Frontal cortex (tissue), 4 donors: ENCODE results near the gene POC1B. TPM values are rescaled to one million over a fixed set of nuclear protein-coding genes. Genes with fewer than 3 reads are reported as not detected.

Source experiments
- DNase-seq, 2 donors: peaks; one replicate each; pipeline ENCODE4 v3.0.0; 2012; ENCODE audit warnings: low spot score in 2 of 2
- FAIRE-seq: peaks from 2 replicates; lab custom pipeline; 2012; peaks lifted over from hg19 to GRCh38; lab: Jason Lieb, UNC
- total RNA-seq: library from RNA; depleted of rRNA; stranded (reverse); fragments of >200 nt; gene quantifications from one replicate; pipeline ENCODE4 v1.2.3, GENCODE V29; 2014
- donor health status: control.
- donor health status: control.
- donor health status: control.

The POC1B gene
- total RNA-seq = 93.8 TPM

GRCh38 chr12:89525824-89526770 lies at the start of gene POC1B:
POC1B (minus strand) TSS chr12:89526047; CDS start chr12:89525895, 152 bp downstream.
- no peak for FAIRE-seq
- peak; percentile 74 to 81 for DNase-seq

GRCh38 chr12:89575374-89575773 lies 49.5 kb upstream of the POC1B start:
- FAIRE-seq (no peak), DNase-seq (no peak)

- FAIRE-seq = no peak
- no peak for DNase-seq
Observed at GRCh38 chr12:89574736-89575208, 48.9 kb upstream of the POC1B start.

GRCh38 chr12:89573051-89573810 lies 47.4 kb upstream of the POC1B start:
- no peak for FAIRE-seq

GRCh38 chr12:89571491-89572195 lies 45.8 kb upstream of the POC1B start:
- FAIRE-seq = no peak
- no peak for DNase-seq

More at GRCh38 chr12:89573051-89573810, 47.4 kb upstream of the POC1B start:
- DNase-seq = no peak

- FAIRE-seq (no peak), DNase-seq (no peak)
Observed at GRCh38 chr12:89568484-89568883, 42.6 kb upstream of the POC1B start.

GRCh38 chr12:89567691-89568239 lies 41.9 kb upstream of the POC1B start:
- FAIRE-seq = no peak
- DNase-seq = no peak

- DNase-seq (no peak), FAIRE-seq (no peak)
Observed at GRCh38 chr12:89566615-89567014, 40.8 kb upstream of the POC1B start.

- FAIRE-seq (no peak), DNase-seq (no peak)
Observed at GRCh38 chr12:89565002-89565401, 39.2 kb upstream of the POC1B start.

GRCh38 chr12:89559753-89560152 lies 33.9 kb upstream of the POC1B start:
- DNase-seq = no peak
- FAIRE-seq = no peak

GRCh38 chr12:89556976-89557375 lies 31.1 kb upstream of the POC1B start:
- no peak for DNase-seq
- FAIRE-seq = no peak

GRCh38 chr12:89552376-89552775 lies 26.5 kb upstream of the POC1B start:
- DNase-seq = no peak
- no peak for FAIRE-seq

GRCh38 chr12:89551747-89552146 lies 25.9 kb upstream of the POC1B start:
- no peak for FAIRE-seq
- DNase-seq = no peak

GRCh38 chr12:89547101-89547500 lies 21.3 kb upstream of the POC1B start:
- FAIRE-seq (no peak), DNase-seq (no peak)

- FAIRE-seq (no peak), DNase-seq (no peak)
Observed at GRCh38 chr12:89546151-89546550, 20.3 kb upstream of the POC1B start.

GRCh38 chr12:89544681-89545184 lies 18.9 kb upstream of the POC1B start:
- DNase-seq (no peak), FAIRE-seq (no peak)

GRCh38 chr12:89544022-89544421 lies 18.2 kb upstream of the POC1B start:
- FAIRE-seq (no peak), DNase-seq (no peak)

GRCh38 chr12:89542912-89543592 lies 17.2 kb upstream of the POC1B start:
- DNase-seq (peak in 1 of 2 donors; percentile 48), FAIRE-seq (no peak)

- FAIRE-seq (no peak), DNase-seq (no peak)
Observed at GRCh38 chr12:89542236-89542635, 16.4 kb upstream of the POC1B start.
